PFSK-1 (cell line): ENCODE measurements around the gene TSPAN18.

Experiments
- FOXP2 ChIP-seq: optimal IDR thresholded peaks from 2 replicates; pipeline ENCODE3; 2011; ENCODE audit warnings: borderline replicate concordance, control low read depth, inconsistent platforms; ENCODE audit not compliant: insufficient read depth; ENCODE audit errors: extremely low read length, extremely low read depth
- POLR2AphosphoS5 ChIP-seq: IDR thresholded peaks from 2 replicates; pipeline ENCODE4 v1.6.1; 2012; ENCODE audit warnings: low read depth, mild to moderate bottlenecking, control low read depth, low read length, moderate library complexity
- REST ChIP-seq, 2 experiments: IDR thresholded peaks; 2 replicates each; pipeline versions ENCODE4 v1.6.1 to v1.8.0; 2011 to 2012; ENCODE audit warnings: low read depth in 2 of 2, low read length in 2 of 2, control low read depth in 1 of 2, inconsistent platforms in 1 of 2, mild to moderate bottlenecking in 1 of 2, moderate library complexity in 1 of 2; ENCODE audit not compliant: insufficient read depth in 1 of 2
- SIN3A ChIP-seq: IDR thresholded peaks from 2 replicates; pipeline ENCODE4 v1.6.1; 2012; ENCODE audit warnings: mild to moderate bottlenecking, low read length, moderate library complexity, borderline replicate concordance; ENCODE audit not compliant: insufficient read depth
- TAF1 ChIP-seq: IDR thresholded peaks from 2 replicates; pipeline ENCODE4 v1.6.1; 2012; ENCODE audit warnings: low read length, control low read depth, borderline replicate concordance; ENCODE audit not compliant: insufficient read depth

Gene TSPAN18

GRCh38 chr11:44741976-44742375, 15.2 kb downstream of the TSPAN18 start:
- TF ChIP-seq POLR2AphosphoS5: no peak
- no peak for TF ChIP-seq TAF1
- TF ChIP-seq FOXP2: no peak
- TF ChIP-seq REST (IDR thresholded peaks at IDR 0.05; ENCODE audit: insufficient read depth in 1 of 2, low read depth in 2 of 2, low read length in 2 of 2): no peak

DNA sequence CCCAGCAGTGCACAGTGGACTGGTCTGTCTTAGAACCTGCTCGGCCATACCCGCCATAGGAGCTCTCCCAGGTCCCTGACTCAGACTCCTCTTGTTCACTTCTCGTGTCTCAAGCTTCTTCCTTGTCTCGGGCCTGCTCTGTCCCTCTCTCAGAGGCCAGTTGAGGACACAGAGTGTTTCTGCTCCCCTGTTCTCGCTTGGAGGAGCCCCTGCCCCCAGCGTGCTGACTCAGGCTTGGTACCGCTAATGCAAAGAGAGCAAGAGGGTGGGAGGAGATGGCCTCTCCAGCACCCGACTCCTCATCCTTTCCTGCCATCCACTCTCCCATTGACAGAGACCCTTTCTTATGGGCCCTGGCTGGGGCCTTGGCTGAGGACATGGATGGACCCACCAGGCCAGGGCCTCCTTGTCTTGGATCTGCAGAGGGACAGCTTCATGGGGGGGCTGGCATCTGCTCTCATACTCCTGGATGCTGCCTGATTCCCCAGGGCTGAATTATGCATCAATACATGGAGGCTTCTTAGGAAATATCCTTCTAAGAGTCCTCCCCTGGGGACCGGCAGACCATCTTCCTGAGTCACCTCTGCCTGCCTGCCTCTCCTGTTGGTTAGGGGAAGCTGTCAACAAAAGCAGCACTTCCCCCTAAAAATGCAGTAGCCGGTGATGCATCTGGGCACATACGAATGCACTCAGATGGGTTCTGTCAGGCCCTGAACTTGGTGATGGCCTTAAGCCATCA, 15.9 kb downstream of the TSPAN18 start:
- TF ChIP-seq REST (IDR thresholded peaks at IDR 0.05; ENCODE audit: insufficient read depth in 1 of 2, low read depth in 2 of 2, low read length in 2 of 2) (peak in 1 of 2 experiments; percentile 55; a peak in 1 of 4 replicates), POLR2AphosphoS5 (no peak)

DNA sequence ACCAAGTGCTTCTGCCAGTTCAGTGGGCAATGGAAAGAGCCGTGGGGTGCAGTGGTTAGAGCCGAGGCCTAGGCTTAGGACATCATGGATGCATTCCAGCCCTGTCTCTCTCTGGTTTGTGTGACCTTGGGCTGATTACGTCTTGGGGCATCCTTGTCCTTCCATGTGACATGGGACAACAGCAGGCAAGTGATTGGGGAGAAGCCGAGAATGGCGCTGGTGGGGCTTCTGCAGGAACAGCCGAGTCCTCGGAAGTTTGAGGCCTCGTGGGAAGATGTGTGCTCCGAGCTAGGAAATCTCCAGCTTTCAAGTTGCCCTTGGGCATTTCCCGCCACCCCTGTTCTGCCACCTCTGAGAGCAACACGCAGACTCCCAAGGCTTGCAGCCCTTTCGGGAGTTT, 16.6 kb downstream of the TSPAN18 start:
- no peak for TF ChIP-seq REST (IDR thresholded peaks at IDR 0.05; ENCODE audit: insufficient read depth in 1 of 2, low read depth in 2 of 2, low read length in 2 of 2)
- no peak for TF ChIP-seq SIN3A
- TF ChIP-seq TAF1: no peak
- no peak for TF ChIP-seq POLR2AphosphoS5
- TF ChIP-seq FOXP2: no peak

DNA sequence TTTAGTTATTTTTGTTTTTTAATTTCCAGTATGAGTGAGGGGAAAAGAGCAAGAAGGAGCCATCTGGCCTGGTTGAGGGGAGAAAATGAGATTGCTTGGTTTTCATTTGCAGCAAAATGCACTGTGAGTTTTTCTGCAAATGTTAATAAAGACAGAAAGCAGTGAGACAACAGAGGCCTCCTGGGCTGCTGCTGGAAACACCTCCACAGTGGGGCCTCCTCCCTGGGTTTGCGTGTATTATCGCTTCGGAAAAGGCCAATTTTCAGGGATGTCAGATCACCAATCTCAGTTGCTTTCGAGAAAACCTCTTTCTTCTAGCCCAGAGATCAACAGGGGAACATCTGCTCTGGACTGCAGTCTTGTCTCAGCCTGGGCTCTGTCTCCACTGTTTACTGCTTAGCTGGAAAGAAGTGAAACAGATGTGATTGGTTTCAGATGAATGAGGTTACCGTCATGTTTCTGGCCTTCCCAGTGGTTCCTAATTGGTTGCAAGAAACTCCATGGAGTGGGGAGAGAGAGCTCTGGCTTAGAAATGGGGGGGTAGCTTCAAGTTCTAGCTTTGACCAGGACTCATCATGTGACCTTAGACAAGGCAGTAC, 17.3 kb downstream of the TSPAN18 start:
- TF ChIP-seq REST (IDR thresholded peaks at IDR 0.05; ENCODE audit: insufficient read depth in 1 of 2, low read depth in 2 of 2, low read length in 2 of 2): no peak
- TF ChIP-seq TAF1: no peak
- TF ChIP-seq FOXP2: no peak
- TF ChIP-seq SIN3A: no peak
- TF ChIP-seq POLR2AphosphoS5: no peak
